IMR-90 (cell line): ENCODE measurements around the gene MAGI1. TPM values are rescaled to one million over a fixed set of nuclear protein-coding genes. Genes with fewer than 3 reads are reported as not detected.
A peak's percentile ranks its signal among the peaks of the same experiment; 100 is the strongest.
"Not testable (repeated sequence)": the region's sequence is repeated elsewhere in the genome, so short reads cannot be mapped to it uniquely, and the experiment has no call there.

Experiments used
- ATAC-seq: fragments of 200-7000 bp; cut with Tn5 transposase; 2 replicates; pipeline ENCODE4 v1.9.1; 2020; ENCODE audit warnings: low read depth, mild to moderate bottlenecking, moderate library complexity
- BruUV-seq: library from RNA; stranded (reverse); fragments of 400-500 nt; replicated peaks from 2 replicates; lab custom pipeline; 2021; lab: Mats Ljungman, UMichigan
- CTCF ChIA-PET: fragments of 300-600 bp; formaldehyde crosslinking; extraction: SDS; loops from one replicate; lab custom pipeline; 2021; ENCODE audit warnings: antibody characterized with exemption; lab: Yijun Ruan, JAX
- POLR2A ChIA-PET: fragments of 300-600 bp; sonication (Branson Sonifier 250); formaldehyde crosslinking; loops from one replicate; lab custom pipeline; 2022; ENCODE audit warnings: antibody characterized with exemption; ENCODE audit not compliant: unreplicated experiment; lab: Charles Lee
- DNase-seq: peaks from one replicate; pipeline ENCODE4 v3.0.0; 2013
- H2AFZ ChIP-seq: replicated peaks from 2 replicates; pipeline ENCODE3; 2013; ENCODE audit warnings: low read length, mild to moderate bottlenecking; ENCODE audit not compliant: poor library complexity
- H2AK5ac ChIP-seq: 2 replicates; pipeline ENCODE4 v1.6.1; 2013; ENCODE audit warnings: low read depth, low read length, inconsistent platforms
- H2AK9ac ChIP-seq: replicated peaks from 2 replicates; pipeline ENCODE3; 2013; ENCODE audit warnings: mild to moderate bottlenecking, low read depth, low read length, moderate library complexity; ENCODE audit not compliant: poor library complexity
- H2BK120ac ChIP-seq: 2 replicates; pipeline ENCODE4 v1.6.1; 2013; ENCODE audit warnings: low read depth, low read length, inconsistent platforms
- H2BK15ac ChIP-seq: 3 replicates; pipeline ENCODE4 v1.6.1; 2013; ENCODE audit warnings: low read depth, low read length, inconsistent platforms
- H2BK20ac ChIP-seq: 2 replicates; pipeline ENCODE4 v1.6.1; 2013; ENCODE audit warnings: low read depth, mild to moderate bottlenecking, inconsistent platforms, low read length, moderate library complexity
- H2BK5ac ChIP-seq: 2 replicates; pipeline ENCODE4 v1.6.1; 2013; ENCODE audit warnings: mild to moderate bottlenecking, low read depth, low read length, inconsistent platforms; ENCODE audit not compliant: poor library complexity, severe bottlenecking
- H3K14ac ChIP-seq: replicated peaks from 2 replicates; pipeline ENCODE4 v1.6.1; 2013; ENCODE audit warnings: low read depth, low read length, inconsistent platforms
- H3K18ac ChIP-seq: 2 replicates; pipeline ENCODE4 v1.6.1; 2013; ENCODE audit warnings: low read depth, low read length, control low read depth
- H3K23ac ChIP-seq: 2 replicates; pipeline ENCODE4 v1.6.1; 2013; ENCODE audit warnings: low read depth, low read length, inconsistent platforms
- H3K27ac ChIP-seq: 2 replicates; pipeline ENCODE4 v1.5.1; 2013; ENCODE audit warnings: mild to moderate bottlenecking, control low read depth, low read length; ENCODE audit not compliant: insufficient read depth
- H3K27me3 ChIP-seq: 2 replicates; pipeline ENCODE4 v1.6.1; 2013; ENCODE audit warnings: low read length; ENCODE audit not compliant: control insufficient read depth, insufficient read depth
- H3K36me3 ChIP-seq: 2 replicates; pipeline ENCODE4 v1.6.1; 2013; ENCODE audit warnings: low read length, mixed read lengths; ENCODE audit not compliant: control insufficient read depth, insufficient read depth
- H3K4ac ChIP-seq: 2 replicates; pipeline ENCODE4 v1.6.1; 2013; ENCODE audit warnings: low read depth, low read length, inconsistent platforms
- H3K4me1 ChIP-seq: 2 replicates; pipeline ENCODE4 v1.6.1; 2013; ENCODE audit warnings: low read length, mixed read lengths; ENCODE audit not compliant: control insufficient read depth, insufficient read depth
- H3K4me2 ChIP-seq: 2 replicates; pipeline ENCODE4 v1.6.1; 2013; ENCODE audit warnings: low read depth, mild to moderate bottlenecking, control low read depth, low read length, moderate library complexity
- H3K4me3 ChIP-seq: 2 replicates; pipeline ENCODE4 v1.5.1; 2013; ENCODE audit warnings: low read depth, mild to moderate bottlenecking, control low read depth, low read length, moderate library complexity; ENCODE audit not compliant: insufficient read depth
- H3K56ac ChIP-seq: 2 replicates; pipeline ENCODE4 v1.6.1; 2013; ENCODE audit warnings: low read length, inconsistent platforms; ENCODE audit not compliant: insufficient read depth; ENCODE audit errors: extremely low read depth
- H3K79me1 ChIP-seq, 2 experiments: 2 replicates each; pipeline ENCODE4 v1.6.1; 2013; ENCODE audit warnings: low read length in 2 of 2, inconsistent platforms in 1 of 2, low read depth in 1 of 2
- H3K9ac ChIP-seq: 2 replicates; pipeline ENCODE4 v1.6.1; 2013; ENCODE audit warnings: low read depth, low read length, control low read depth
- H3K9me1 ChIP-seq: 2 replicates; pipeline ENCODE4 v1.6.1; 2013; ENCODE audit warnings: low read length, inconsistent platforms; ENCODE audit not compliant: insufficient read depth
- H3K9me3 ChIP-seq: 2 replicates; pipeline ENCODE4 v1.6.1; 2013; ENCODE audit warnings: low read length; ENCODE audit not compliant: control insufficient read depth, insufficient read depth
- H4K20me1 ChIP-seq: 2 replicates; pipeline ENCODE4 v1.6.1; 2013; ENCODE audit warnings: low read length, inconsistent platforms; ENCODE audit not compliant: insufficient read depth
- H4K5ac ChIP-seq: 2 replicates; pipeline ENCODE4 v1.6.1; 2013; ENCODE audit warnings: mild to moderate bottlenecking, low read depth, low read length, control low read depth
- H4K8ac ChIP-seq, 2 experiments: 2 replicates each; pipeline ENCODE4 v1.6.1; 2013; ENCODE audit warnings: low read depth in 2 of 2, low read length in 2 of 2, control low read depth in 1 of 2, inconsistent platforms in 1 of 2
- H4K91ac ChIP-seq: 2 replicates; pipeline ENCODE4 v1.6.1; 2013; ENCODE audit warnings: low read depth, low read length, inconsistent platforms; ENCODE audit not compliant: insufficient read depth
- FOS ChIP-seq: fragments of 150-350 bp; IDR thresholded peaks from 2 replicates; pipeline ENCODE4 v1.6.1; 2016; ENCODE audit warnings: low read depth, low read length
- RFX5 ChIP-seq: IDR thresholded peaks from 2 replicates; pipeline ENCODE4 v1.8.0; 2012; ENCODE audit warnings: low read depth, mild to moderate bottlenecking, low read length, moderate library complexity
- WGBS, 2 experiments: methylation state at CpG; one replicate each; pipeline versions ENCODE4 v1.1.5 to v1.1.7; 2013; ENCODE audit warnings: missing lambda C conversion rate in 2 of 2; ENCODE audit not compliant: insufficient read length in 1 of 2; ENCODE audit errors: extremely low coverage in 2 of 2; 5-methylcytosine and 5-hydroxymethylcytosine counted together
- dilution Hi-C: fragments of 300-500 bp; cut with HindIII; formaldehyde crosslinking; loops from one replicate; pipeline ENCODE4 v1.14.3; 2018; ENCODE audit warnings: low sequenced_read_pairs; ENCODE audit not compliant: unreplicated experiment
- in situ Hi-C: fragments of 300-500 bp; cut with MboI; formaldehyde crosslinking; loops from 3 replicates; pipeline ENCODE4 v1.14.3; 2019; ENCODE audit warnings: low sequenced_read_pairs, inconsistent platforms, mixed read lengths
- intact Hi-C: fragments of 100-400 bp; cut with micrococcal nuclease; formaldehyde crosslinking; loops from 2 replicates; pipeline ENCODE4 v1.10.0; 2022
- polyA plus RNA-seq, 3 experiments: library from polyadenylated mRNA; depleted of rRNA; stranded (reverse); fragments of >200 nt; gene quantifications; 2 replicates each; pipeline ENCODE4 v1.2.3, GENCODE V29; 2012; ENCODE audit warnings: low replicate concordance in 1 of 3
- total RNA-seq: library from RNA; depleted of rRNA; stranded (reverse); fragments of >200 nt; gene quantifications from 2 replicates; pipeline ENCODE4 v1.2.3, GENCODE V29; 2012

The MAGI1 gene
- total and polyA plus RNA-seq, 2 of the 4 experiments (the other 2 are of a cell fraction): 14.5 to 24.2 TPM

DNA sequence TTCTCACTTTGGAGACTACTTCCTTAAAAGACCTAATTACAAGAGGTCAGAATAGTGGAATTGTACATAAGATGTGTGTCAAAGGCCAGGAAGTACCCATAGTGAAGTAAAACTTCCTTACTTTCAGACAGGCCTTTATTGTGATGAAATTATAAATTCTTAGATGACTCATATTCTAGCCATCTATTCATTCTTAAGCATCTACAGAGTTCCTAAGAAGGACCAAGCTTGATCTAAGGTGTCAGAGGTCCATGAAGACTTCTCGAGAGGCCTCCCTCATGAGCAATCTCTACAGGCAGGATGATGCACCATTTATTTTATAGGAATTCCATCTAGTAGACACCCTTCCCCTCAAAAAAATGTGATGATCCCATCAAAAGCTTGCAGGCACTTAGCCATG, 493.3 kb downstream of the MAGI1 start:
- no peak overlapping the region for H3K27ac ChIP-seq
- H2BK15ac ChIP-seq: no peak overlapping the region
- in situ Hi-C loops: no loop called here
- no peak overlapping the region for H3K23ac ChIP-seq
- no peak overlapping the region for H2AFZ ChIP-seq
- H3K4me3 ChIP-seq: no peak overlapping the region
- ATAC-seq (peak; percentile 62), DNase-seq (peak; percentile 73)
- H2AK5ac ChIP-seq: no peak overlapping the region
- no peak overlapping the region for H2BK20ac ChIP-seq
- no peak overlapping the region for H3K18ac ChIP-seq
- H3K4me1 ChIP-seq: peaks cover 9% of the 10 kb centered on the region
- peaks cover 12% of the 10 kb centered on the region; the same call in 1 of the 2 replicates for H4K20me1 ChIP-seq
- intact Hi-C loops: no loop called here
- no TSS peak for BruUV-seq
- H3K9ac ChIP-seq: no peak overlapping the region
- H3K56ac ChIP-seq: no peak overlapping the region
- H3K4ac ChIP-seq: no peak overlapping the region
- peaks cover 13 to 32% of the 10 kb centered on the region in 2 experiments; a peak in 3 of 4 replicates for H3K79me1 ChIP-seq
- no peak overlapping the region for H2BK5ac ChIP-seq
- dilution Hi-C loops: no loop called here
- no peak overlapping the region for H3K4me2 ChIP-seq
- no peak overlapping the region for H4K91ac ChIP-seq
- POLR2A ChIA-PET: no interaction called here
- no peaks in the 10 kb centered on the region for H3K27me3 ChIP-seq
- H3K36me3 ChIP-seq: no peaks in the 10 kb centered on the region
- H4K5ac ChIP-seq: no peak overlapping the region
- H4K8ac ChIP-seq: no peak overlapping the region
- TF ChIP-seq FOS (peak; percentile 33; the same call in 1 of the 2 replicates), RFX5 (no peak)
- CTCF ChIA-PET: no interaction called here
- H3K14ac ChIP-seq: no peak overlapping the region
- no peaks in the 10 kb centered on the region for H3K9me3 ChIP-seq
- WGBS, 2 experiments: no CpG with 5 or more reads among the region's 1 CpG
- H2BK120ac ChIP-seq: no peak overlapping the region
- H2AK9ac ChIP-seq: no peak overlapping the region
- H3K9me1 ChIP-seq: no peaks in the 10 kb centered on the region

- H2BK120ac ChIP-seq, H3K4me1 ChIP-seq, intact Hi-C loops, H2AK9ac ChIP-seq, H2BK15ac ChIP-seq, DNase-seq, BruUV-seq, POLR2A ChIA-PET, H4K5ac ChIP-seq, H3K18ac ChIP-seq, H3K23ac ChIP-seq, H3K9ac ChIP-seq, dilution Hi-C loops, ATAC-seq, H3K9me1 ChIP-seq, H3K9me3 ChIP-seq, H2BK5ac ChIP-seq, H3K4me3 ChIP-seq, H3K27ac ChIP-seq, H2AK5ac ChIP-seq, H4K91ac ChIP-seq, H4K8ac ChIP-seq, H3K56ac ChIP-seq, H3K27me3 ChIP-seq, in situ Hi-C loops, CTCF ChIA-PET, H3K4ac ChIP-seq, H2AFZ ChIP-seq, H3K14ac ChIP-seq, H3K36me3 ChIP-seq, H2BK20ac ChIP-seq, H3K4me2 ChIP-seq: not testable (repeated sequence)
- H4K20me1 ChIP-seq: peaks cover 18% of the 10 kb centered on the region; the same call in 1 of the 2 replicates
- no CpG with 5 or more reads among the region's 1 CpG for WGBS, 2 experiments
- H3K79me1 ChIP-seq: peaks cover 23 to 44% of the 10 kb centered on the region in 2 experiments
Observed at GRCh38 chr3:65543391-65543790, 495.3 kb downstream of the MAGI1 start.
